ENCODE measurements around the gene PDZK1. TPM values are rescaled to one million over a fixed set of nuclear protein-coding genes. Genes with fewer than 3 reads are reported as not detected.

Gene PDZK1
- total RNA-seq, 1 experiment from 2014 or later = 3.4 TPM

DNA sequence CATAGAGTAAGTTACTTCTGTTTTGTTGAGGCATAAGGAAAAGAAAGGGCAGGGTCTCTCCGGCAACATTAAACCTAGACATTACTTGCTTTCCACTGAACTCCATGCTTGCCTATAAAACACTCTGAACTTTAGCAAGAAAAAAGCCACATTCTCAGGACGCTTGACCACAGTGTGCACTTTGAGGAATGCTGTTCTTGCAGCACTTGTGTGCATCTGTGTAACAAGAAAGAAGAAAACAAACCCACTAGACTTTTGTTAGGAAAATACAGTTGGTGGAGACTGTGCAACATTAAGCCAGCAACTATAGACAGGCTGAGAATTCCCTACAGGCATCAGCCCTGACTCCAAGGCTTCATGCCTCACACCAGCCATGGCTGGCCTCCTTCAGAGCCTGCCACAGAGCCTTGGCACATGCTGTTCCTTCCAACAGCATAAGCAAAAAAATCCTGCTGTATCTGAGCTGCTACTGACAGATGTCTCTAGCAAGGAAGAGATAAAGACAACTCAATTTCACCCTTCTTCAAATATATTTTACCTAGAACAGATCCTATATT, 5.8 kb downstream of the PDZK1 start:
- CTCF ChIA-PET = no interaction called here
- intact Hi-C loops (cut with micrococcal nuclease; ENCODE audit: unreplicated experiment) = no loop called here
- POLR2A ChIA-PET (ENCODE audit: unreplicated experiment) = no interaction called here

DNA sequence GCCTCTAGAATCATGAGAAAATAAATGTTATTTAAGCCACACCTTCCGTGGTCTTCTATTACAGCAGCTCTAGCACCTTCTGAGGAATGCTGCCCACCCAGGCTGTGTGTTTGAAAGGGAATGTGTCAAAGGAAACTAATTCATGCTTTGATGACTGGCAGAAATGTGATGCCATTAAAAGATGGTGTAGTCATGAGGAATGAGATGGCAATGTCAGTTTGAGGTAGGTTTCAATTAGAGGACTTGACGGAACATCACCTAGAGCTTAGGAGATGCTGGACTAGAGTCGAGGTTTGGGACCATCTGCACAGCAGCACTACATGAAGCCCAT, 10.6 kb downstream of the PDZK1 start:
- Histone ChIP-seq H3K4me2 (no peak overlapping the region), H3K4me1 (replicated peaks; ENCODE audit: insufficient read depth) (no peaks in the 10 kb centered on the region; the same call in 1 of the 2 replicates), H3K27ac (no peak overlapping the region), H3K4me3 (no peak overlapping the region), H3K79me2 (ENCODE audit: low read depth) (no peaks in the 10 kb centered on the region), H3K36me3 (ENCODE audit: low read depth) (no peaks in the 10 kb centered on the region), H4K20me1 (ENCODE audit: insufficient read depth) (no peaks in the 10 kb centered on the region), H3K9me2 (ENCODE audit: insufficient read depth) (no peaks in the 10 kb centered on the region), H3F3A (ENCODE audit: insufficient read depth, low read depth) (no peaks in the 10 kb centered on the region), H2AFZ (no peak overlapping the region), H3K9me3 (ENCODE audit: insufficient read depth, low read depth) (no peaks in the 10 kb centered on the region), H3K27me3 (ENCODE audit: insufficient read depth, low read depth) (no peaks in the 10 kb centered on the region)
- no peak for DNase-seq
- CTCF ChIA-PET = no interaction called here
- intact Hi-C loops (cut with micrococcal nuclease; ENCODE audit: unreplicated experiment) = no loop called here
- BruUV-seq (replicated peaks) = no TSS peak
- TF ChIP-seq EZH2 (IDR thresholded peaks at IDR 0.05; ENCODE audit: low read depth) = no peak
- TF ChIP-seq, protein P1, sequence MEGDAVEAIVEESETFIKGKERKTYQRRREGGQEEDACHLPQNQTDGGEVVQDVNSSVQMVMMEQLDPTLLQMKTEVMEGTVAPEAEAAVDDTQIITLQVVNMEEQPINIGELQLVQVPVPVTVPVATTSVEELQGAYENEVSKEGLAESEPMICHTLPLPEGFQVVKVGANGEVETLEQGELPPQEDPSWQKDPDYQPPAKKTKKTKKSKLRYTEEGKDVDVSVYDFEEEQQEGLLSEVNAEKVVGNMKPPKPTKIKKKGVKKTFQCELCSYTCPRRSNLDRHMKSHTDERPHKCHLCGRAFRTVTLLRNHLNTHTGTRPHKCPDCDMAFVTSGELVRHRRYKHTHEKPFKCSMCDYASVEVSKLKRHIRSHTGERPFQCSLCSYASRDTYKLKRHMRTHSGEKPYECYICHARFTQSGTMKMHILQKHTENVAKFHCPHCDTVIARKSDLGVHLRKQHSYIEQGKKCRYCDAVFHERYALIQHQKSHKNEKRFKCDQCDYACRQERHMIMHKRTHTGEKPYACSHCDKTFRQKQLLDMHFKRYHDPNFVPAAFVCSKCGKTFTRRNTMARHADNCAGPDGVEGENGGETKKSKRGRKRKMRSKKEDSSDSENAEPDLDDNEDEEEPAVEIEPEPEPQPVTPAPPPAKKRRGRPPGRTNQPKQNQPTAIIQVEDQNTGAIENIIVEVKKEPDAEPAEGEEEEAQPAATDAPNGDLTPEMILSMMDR (conservative IDR thresholded peaks at IDR 0.05) = no peak
- POLR2A ChIA-PET (ENCODE audit: unreplicated experiment) = no interaction called here

More for the DNA sequence above, 5.8 kb downstream of the PDZK1 start:
- peaks cover 10% of the 10 kb centered on the region for H3F3A ChIP-seq (ENCODE audit: insufficient read depth, low read depth)
- no peaks in the 10 kb centered on the region for H4K20me1 ChIP-seq (ENCODE audit: insufficient read depth)
- no peak for DNase-seq
- no peak overlapping the region for H3K4me2 ChIP-seq
- H3K79me2 ChIP-seq (ENCODE audit: low read depth) = no peaks in the 10 kb centered on the region
- no TSS peak for BruUV-seq (replicated peaks)
- H3K4me3 ChIP-seq = no peak overlapping the region
- H2AFZ ChIP-seq = no peak overlapping the region
- no peaks in the 10 kb centered on the region for H3K27me3 ChIP-seq (ENCODE audit: insufficient read depth, low read depth)
- H3K27ac ChIP-seq = no peak overlapping the region
- H3K9me3 ChIP-seq (ENCODE audit: insufficient read depth, low read depth) = no peaks in the 10 kb centered on the region
- H3K9me2 ChIP-seq (ENCODE audit: insufficient read depth) = no peaks in the 10 kb centered on the region
- peaks cover 15% of the 10 kb centered on the region for H3K4me1 ChIP-seq (replicated peaks; ENCODE audit: insufficient read depth)
- TF ChIP-seq EZH2 (IDR thresholded peaks at IDR 0.05; ENCODE audit: low read depth) = no peak
- TF ChIP-seq, protein P1 (conservative IDR thresholded peaks at IDR 0.05) = no peak
- H3K36me3 ChIP-seq (ENCODE audit: low read depth) = no peaks in the 10 kb centered on the region

DNA sequence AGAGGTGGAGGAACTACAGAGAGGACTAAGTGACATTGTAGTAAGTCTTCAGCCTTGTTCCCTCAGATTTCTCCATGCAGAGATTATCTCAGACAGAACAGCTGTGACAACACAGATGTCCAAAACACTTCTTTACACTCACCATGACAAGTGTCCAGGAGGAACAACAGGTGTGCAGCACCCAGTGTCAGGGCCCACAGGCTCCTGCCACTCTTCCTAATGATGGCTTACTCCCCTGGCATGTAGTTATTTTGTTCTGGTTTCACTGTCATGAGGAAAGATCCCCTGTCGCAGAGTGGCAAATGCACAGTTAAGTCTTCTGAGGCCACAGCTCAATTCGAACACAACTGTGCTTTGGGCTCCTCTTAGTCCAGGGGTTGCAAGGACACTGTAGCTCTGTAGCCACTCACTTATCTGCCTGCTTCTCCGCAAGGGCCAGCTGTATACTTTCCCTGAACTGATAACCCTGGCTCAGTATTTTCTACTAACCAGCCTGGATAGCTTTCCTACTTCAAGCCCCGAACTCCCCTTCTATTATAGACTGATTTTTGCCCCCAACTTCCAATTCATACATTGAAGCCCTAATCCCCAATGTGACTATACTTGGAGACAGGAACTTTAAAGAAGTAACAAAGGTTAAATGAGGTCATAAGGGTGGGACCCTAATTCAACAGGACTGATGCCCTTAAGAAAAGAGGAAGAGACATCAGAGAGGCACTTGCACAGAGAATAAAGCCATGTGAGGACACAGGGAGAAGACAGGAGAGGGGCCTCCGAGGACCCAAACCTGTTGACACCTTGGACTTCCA, 11.1 kb downstream of the PDZK1 start:
- Histone ChIP-seq H3K36me3 (ENCODE audit: low read depth) (no peaks in the 10 kb centered on the region), H3K4me3 (no peak overlapping the region), H3K4me1 (replicated peaks; ENCODE audit: insufficient read depth) (peaks cover 5% of the 10 kb centered on the region; the same call in 1 of the 2 replicates), H3K27ac (no peak overlapping the region), H3K9me3 (ENCODE audit: insufficient read depth, low read depth) (no peaks in the 10 kb centered on the region), H3K4me2 (no peak overlapping the region), H2AFZ (no peak overlapping the region), H3K27me3 (ENCODE audit: insufficient read depth, low read depth) (no peaks in the 10 kb centered on the region), H3K79me2 (ENCODE audit: low read depth) (no peaks in the 10 kb centered on the region), H3K9me2 (ENCODE audit: insufficient read depth) (no peaks in the 10 kb centered on the region), H4K20me1 (ENCODE audit: insufficient read depth) (no peaks in the 10 kb centered on the region), H3F3A (ENCODE audit: insufficient read depth, low read depth) (no peaks in the 10 kb centered on the region)
- no peak for TF ChIP-seq EZH2 (IDR thresholded peaks at IDR 0.05; ENCODE audit: low read depth)
- TF ChIP-seq, protein P1 (conservative IDR thresholded peaks at IDR 0.05) = no peak
- ChIA-PET CTCF (no interaction called here), POLR2A (ENCODE audit: unreplicated experiment) (no interaction called here)
- intact Hi-C loops (cut with micrococcal nuclease; ENCODE audit: unreplicated experiment) = no loop called here
- DNase-seq = no peak
- no TSS peak for BruUV-seq (replicated peaks)

Data from PC-9 (cell line).